Tibial nerve (tissue), 4 donors: ENCODE data around the gene MANSC1. TPM values are rescaled to one million over a fixed set of nuclear protein-coding genes. Genes with fewer than 3 reads are reported as not detected.
A peak's percentile ranks its signal among the peaks of the same experiment; 100 is the strongest.

ENCODE experiments used
- DNase-seq, 2 donors: peaks; one replicate each; pipeline ENCODE4 v3.0.0-alpha.2; 2019; ENCODE audit warnings: low spot score in 2 of 2
- H3K27ac ChIP-seq, 4 donors: fragments of 200-600 bp; sonication (generic) in 3 of 4; one replicate each; pipeline ENCODE4 v1.5.1; 2017 to 2019; ENCODE audit warnings: mild to moderate bottlenecking in 1 of 4
- H3K27me3 ChIP-seq, 2 donors: fragments of 200-600 bp; sonication (generic) in 1 of 2; one replicate each; pipeline versions ENCODE4 v1.5.1 to v1.6.0; 2017 to 2019
- H3K36me3 ChIP-seq, 3 donors: fragments of 200-600 bp; sonication (generic); one replicate each; pipeline ENCODE4 v1.5.1; 2018 to 2019
- H3K4me1 ChIP-seq, 4 donors: fragments of 200-600 bp; sonication (generic) in 3 of 4; one replicate each; pipeline ENCODE4 v1.5.1; 2017 to 2019
- H3K4me3 ChIP-seq, 4 donors: fragments of 200-600 bp; sonication (generic) in 3 of 4; one replicate each; pipeline ENCODE4 v1.5.1; 2017 to 2019; ENCODE audit warnings: mild to moderate bottlenecking in 1 of 4, moderate library complexity in 1 of 4
- H3K9me3 ChIP-seq, 4 donors: fragments of 200-600 bp; sonication (generic) in 3 of 4; one replicate each; pipeline ENCODE4 v1.5.1; 2017 to 2019
- EP300 ChIP-seq, 2 donors: sonication (generic); formaldehyde crosslinking; IDR thresholded peaks; one replicate each; pipeline ENCODE4 v1.6.1; 2017; ENCODE audit warnings: antibody characterized with exemption in 2 of 2, mild to moderate bottlenecking in 1 of 2
- POLR2A ChIP-seq, 2 donors: fragments of 450-650 bp; IDR thresholded peaks; one replicate each; pipeline ENCODE4 v1.6.1; 2017; ENCODE audit warnings: antibody characterized with exemption in 2 of 2, mild to moderate bottlenecking in 2 of 2, moderate library complexity in 2 of 2
- WGBS, 2 donors: methylation state at CpG; one replicate each; pipeline ENCODE4 v1.1.5; 2018; 5-methylcytosine and 5-hydroxymethylcytosine counted together
- total RNA-seq, 4 donors: library from RNA; depleted of rRNA; stranded (reverse); fragments of >200 nt; gene quantifications; one replicate each; pipeline ENCODE4 v1.1.0, GENCODE V29; 2016
- TF ChIP-seq, protein P1 (sequence below), 5 experiments: fragments of 200-600 bp in 3 of 5; fragments of 450-650 bp in 2 of 5; sonication (generic) in 3 of 5; IDR thresholded peaks; one replicate each; pipeline ENCODE4 v1.5.1; 2016 to 2019; ENCODE audit warnings: antibody characterized with exemption in 5 of 5, mild to moderate bottlenecking in 3 of 5, moderate library complexity in 2 of 5

The MANSC1 gene
- total RNA-seq, 4 donors from 2014 or later: 7.9 to 11.6 (median 9.6) TPM

DNA sequence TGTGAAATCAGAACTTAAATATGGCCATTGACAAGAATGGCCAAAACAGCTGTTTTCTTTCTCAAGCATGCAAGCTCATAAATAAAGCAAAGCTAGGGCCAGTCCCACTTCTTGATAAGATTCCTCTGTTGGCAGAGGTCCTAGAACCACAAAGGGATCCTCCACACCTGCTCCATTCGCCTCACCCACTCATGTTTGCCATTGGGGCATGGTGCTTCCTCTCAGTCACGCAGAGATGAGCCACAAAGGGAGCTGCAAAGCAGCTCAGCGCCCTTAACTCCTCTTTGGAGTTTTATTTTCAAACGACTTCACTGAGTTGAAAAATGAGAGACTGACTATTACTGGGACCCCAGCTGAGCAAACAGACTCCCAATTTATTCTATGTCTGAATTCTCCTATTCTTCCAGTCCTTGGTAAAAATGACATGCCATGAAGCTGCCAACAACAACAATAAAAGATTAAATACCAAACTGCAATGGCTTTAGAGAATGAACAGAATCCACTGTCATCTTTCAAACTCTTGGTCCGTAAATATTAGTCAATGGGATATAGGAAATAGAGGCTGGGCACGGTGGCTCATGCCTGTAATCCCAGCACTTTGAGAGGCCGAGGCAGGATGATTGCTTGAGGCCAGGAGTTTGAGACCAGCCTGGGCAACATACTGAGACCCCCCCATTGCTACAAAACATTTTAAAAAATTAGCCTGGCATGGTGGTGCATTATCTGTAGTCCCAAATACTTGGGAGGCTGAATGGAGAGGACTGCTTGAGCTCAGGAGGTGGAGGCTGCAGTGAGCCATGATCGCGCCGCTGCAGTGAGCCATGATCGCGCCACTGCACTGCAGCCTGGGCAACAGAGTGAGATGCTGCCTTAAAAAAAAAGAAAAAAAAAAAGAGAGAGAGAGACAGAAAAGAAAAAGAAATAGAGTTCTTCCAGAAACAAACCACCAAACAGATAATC, 16.4 kb downstream of the MANSC1 start:
- Histone ChIP-seq H3K4me3 (no peak overlapping the region), H3K4me1 (peaks cover 0 to 19% (median 0%) of the 10 kb centered on the region in 4 donors), H3K27me3 (no peaks in the 10 kb centered on the region), H3K27ac (peak overlapping the region in 2 of 4 donors; percentile 1 to 33), H3K9me3 (no peaks in the 10 kb centered on the region), H3K36me3 (peaks cover 0 to 27% (median 0%) of the 10 kb centered on the region in 3 donors)
- WGBS, 2 donors: 55 to 57% methylated on average over 12 of the region's 12 CpGs
- no peak for TF ChIP-seq POLR2A (IDR thresholded peaks at IDR 0.05)
- TF ChIP-seq, protein P1, sequence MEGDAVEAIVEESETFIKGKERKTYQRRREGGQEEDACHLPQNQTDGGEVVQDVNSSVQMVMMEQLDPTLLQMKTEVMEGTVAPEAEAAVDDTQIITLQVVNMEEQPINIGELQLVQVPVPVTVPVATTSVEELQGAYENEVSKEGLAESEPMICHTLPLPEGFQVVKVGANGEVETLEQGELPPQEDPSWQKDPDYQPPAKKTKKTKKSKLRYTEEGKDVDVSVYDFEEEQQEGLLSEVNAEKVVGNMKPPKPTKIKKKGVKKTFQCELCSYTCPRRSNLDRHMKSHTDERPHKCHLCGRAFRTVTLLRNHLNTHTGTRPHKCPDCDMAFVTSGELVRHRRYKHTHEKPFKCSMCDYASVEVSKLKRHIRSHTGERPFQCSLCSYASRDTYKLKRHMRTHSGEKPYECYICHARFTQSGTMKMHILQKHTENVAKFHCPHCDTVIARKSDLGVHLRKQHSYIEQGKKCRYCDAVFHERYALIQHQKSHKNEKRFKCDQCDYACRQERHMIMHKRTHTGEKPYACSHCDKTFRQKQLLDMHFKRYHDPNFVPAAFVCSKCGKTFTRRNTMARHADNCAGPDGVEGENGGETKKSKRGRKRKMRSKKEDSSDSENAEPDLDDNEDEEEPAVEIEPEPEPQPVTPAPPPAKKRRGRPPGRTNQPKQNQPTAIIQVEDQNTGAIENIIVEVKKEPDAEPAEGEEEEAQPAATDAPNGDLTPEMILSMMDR (IDR thresholded peaks at IDR 0.05): no peak
- no peak for TF ChIP-seq EP300 (IDR thresholded peaks at IDR 0.05)
- no peak for DNase-seq

DNA sequence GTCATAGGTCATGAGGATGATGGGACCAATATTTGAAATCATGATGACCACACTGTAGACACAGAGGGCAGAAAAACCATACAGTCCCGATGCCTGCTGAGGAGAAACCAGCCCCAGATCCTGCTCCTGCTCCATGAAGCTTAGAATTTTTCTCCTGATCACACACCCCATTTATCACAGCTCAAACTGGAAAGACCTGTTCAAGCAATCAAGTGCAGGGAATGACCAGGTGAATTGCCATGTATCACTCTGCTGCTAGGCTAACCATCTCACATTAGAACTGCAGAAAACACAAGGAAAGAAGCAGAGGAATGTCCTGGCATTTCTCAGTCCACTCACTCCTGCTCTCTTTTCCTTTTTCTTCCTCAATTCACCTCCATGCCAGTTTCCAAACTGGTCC, 18.1 kb downstream of the MANSC1 start:
- Histone ChIP-seq H3K4me1 (peaks cover 0 to 29% (median 3%) of the 10 kb centered on the region in 4 donors), H3K4me3 (no peak overlapping the region), H3K27ac (no peak overlapping the region), H3K27me3 (no peaks in the 10 kb centered on the region), H3K36me3 (peaks cover 0 to 20% (median 0%) of the 10 kb centered on the region in 3 donors), H3K9me3 (no peaks in the 10 kb centered on the region)
- WGBS, 2 donors: 83 to 100% methylated on average over 1 of the region's 1 CpG
- DNase-seq: no peak
- TF ChIP-seq, protein P1 (IDR thresholded peaks at IDR 0.05): no peak
- TF ChIP-seq POLR2A (IDR thresholded peaks at IDR 0.05) (no peak), EP300 (IDR thresholded peaks at IDR 0.05) (no peak)

DNA sequence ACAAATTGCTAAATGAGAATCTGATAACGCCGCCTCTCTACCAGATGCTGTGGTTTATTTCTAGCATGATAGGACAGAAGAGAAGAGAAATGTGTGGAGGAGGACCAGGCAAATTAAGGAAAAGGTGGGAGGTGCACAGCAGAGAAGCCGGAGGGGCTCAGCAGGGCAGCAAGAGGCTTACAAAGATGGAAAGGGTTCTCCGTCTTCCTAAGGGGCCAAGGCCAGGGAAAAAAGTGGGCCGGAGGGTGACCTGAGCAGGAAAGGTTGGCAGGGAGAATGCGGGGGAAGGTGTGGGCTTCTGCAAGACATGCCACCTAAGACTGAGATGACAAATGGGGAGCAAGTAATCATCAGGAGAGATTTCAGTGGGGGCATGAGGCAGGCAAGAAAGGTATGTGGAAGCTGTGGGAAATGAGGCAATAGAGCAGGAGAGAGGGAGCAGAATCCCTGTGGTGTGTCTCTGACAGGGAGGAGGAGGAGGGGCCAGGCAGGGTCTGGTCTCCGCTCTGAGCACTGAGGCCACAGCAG, 18.7 kb downstream of the MANSC1 start:
- WGBS, 2 donors: 81% methylated on average over 7 of the region's 7 CpGs
- H3K4me1 ChIP-seq: peaks cover 0 to 29% (median 3%) of the 10 kb centered on the region in 4 donors
- H3K4me3 ChIP-seq: no peak overlapping the region
- H3K9me3 ChIP-seq: no peaks in the 10 kb centered on the region
- TF ChIP-seq, protein P1 (IDR thresholded peaks at IDR 0.05): no peak
- TF ChIP-seq EP300 (IDR thresholded peaks at IDR 0.05) (no peak), POLR2A (IDR thresholded peaks at IDR 0.05) (no peak)
- H3K36me3 ChIP-seq: peaks cover 0 to 20% (median 0%) of the 10 kb centered on the region in 3 donors
- no peak overlapping the region for H3K27ac ChIP-seq
- H3K27me3 ChIP-seq: no peaks in the 10 kb centered on the region
- DNase-seq: no peak

DNA sequence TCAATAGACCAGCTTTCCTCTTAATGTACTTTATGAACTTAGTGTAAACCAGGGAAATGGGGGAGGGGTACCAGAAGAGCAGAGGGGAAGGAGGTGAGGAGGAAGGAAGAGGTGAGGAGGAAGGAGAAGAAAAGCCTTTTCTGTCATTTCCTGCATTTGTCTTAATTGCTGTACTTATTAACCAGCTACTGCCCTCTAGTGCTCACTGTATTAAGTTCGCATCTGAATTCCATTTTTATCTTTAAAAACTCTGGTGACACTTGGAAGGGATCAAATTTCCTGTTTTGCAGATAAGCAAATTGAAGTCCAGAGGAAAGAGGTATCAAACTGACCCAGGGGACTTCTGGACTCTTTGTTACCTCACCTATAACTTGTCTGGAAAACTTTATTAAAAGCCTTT, 22.2 kb downstream of the MANSC1 start:
- Histone ChIP-seq H3K4me3 (no peak overlapping the region), H3K4me1 (peaks cover 0 to 10% (median 3%) of the 10 kb centered on the region in 4 donors), H3K27me3 (no peaks in the 10 kb centered on the region), H3K36me3 (peaks cover 0 to 20% (median 0%) of the 10 kb centered on the region in 3 donors), H3K9me3 (no peaks in the 10 kb centered on the region), H3K27ac (peak overlapping the region in 1 of 4 donors; percentile 8)
- TF ChIP-seq, protein P1 (IDR thresholded peaks at IDR 0.05): peak; percentile 55 to 76 (median 62)
- TF ChIP-seq EP300 (IDR thresholded peaks at IDR 0.05): no peak
- no peak for TF ChIP-seq POLR2A (IDR thresholded peaks at IDR 0.05)
- WGBS, 2 donors: 2 to 9% methylated on average over 1 of the region's 1 CpG
- DNase-seq: peak in 1 of 2 donors; percentile 62

DNA sequence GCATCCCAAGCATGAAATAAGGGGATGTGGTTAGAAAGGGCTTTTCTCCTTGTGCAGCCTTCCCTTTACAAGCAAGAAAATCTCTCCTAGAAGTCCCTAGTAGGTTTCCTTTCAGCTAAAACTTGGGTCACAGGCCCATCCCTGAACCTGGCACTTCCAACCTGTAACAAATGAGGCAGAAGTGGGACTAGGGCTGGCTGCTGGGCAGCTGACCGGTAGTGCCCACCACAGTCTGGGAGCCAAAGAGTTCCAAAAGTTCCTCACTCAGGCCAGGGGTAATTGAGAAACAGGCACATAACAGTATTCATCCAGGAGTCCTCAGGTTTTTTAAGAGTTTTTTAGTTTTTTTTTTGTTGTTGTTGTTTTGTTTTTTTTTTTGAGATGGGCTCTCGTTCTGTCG, 23.8 kb downstream of the MANSC1 start:
- Histone ChIP-seq H3K4me3 (no peak overlapping the region), H3K9me3 (no peaks in the 10 kb centered on the region), H3K36me3 (peaks cover 0 to 11% (median 0%) of the 10 kb centered on the region in 3 donors), H3K27ac (no peak overlapping the region), H3K4me1 (peaks cover 0 to 10% (median 3%) of the 10 kb centered on the region in 4 donors), H3K27me3 (no peaks in the 10 kb centered on the region)
- TF ChIP-seq POLR2A (IDR thresholded peaks at IDR 0.05) (no peak), EP300 (IDR thresholded peaks at IDR 0.05) (no peak)
- TF ChIP-seq, protein P1 (IDR thresholded peaks at IDR 0.05): no peak
- WGBS, 2 donors: 77 to 78% methylated on average over 3 of the region's 3 CpGs
- no peak for DNase-seq
